Mammary epithelial cell (primary cell): Measurements from ENCODE around the gene MTFR2.

Source experiments
- CTCF ChIP-seq, 2 donors: IDR thresholded peaks in 1 of 2; conservative IDR thresholded peaks in 1 of 2; 2 replicates each; pipeline ENCODE4 v1.5.1; 2011 to 2012; ENCODE audit warnings: inconsistent platforms in 2 of 2, low read length in 2 of 2, mild to moderate bottlenecking in 2 of 2, control low read depth in 1 of 2, low read depth in 1 of 2; ENCODE audit not compliant: insufficient read depth in 1 of 2; ENCODE audit errors: extremely low read depth in 1 of 2
- EZH2 ChIP-seq: IDR thresholded peaks from 2 replicates; pipeline ENCODE4 v1.6.1; 2012; ENCODE audit warnings: low read length, inconsistent platforms, borderline replicate concordance

- TF ChIP-seq CTCF (conservative IDR thresholded peaks at IDR 0.05 in 1 of 2, IDR thresholded peaks at IDR 0.05 in 1 of 2; ENCODE audit: extremely low read depth in 1 of 2, insufficient read depth in 1 of 2, low read depth in 1 of 2, low read length in 2 of 2) (no peak), EZH2 (no peak)
These were observed 44.5 kb upstream of the MTFR2 start for GRCh38 chr6:136294621-136295020.
